Hepatocyte (in vitro differentiated cells): ENCODE results near the gene ACSS3. TPM values are rescaled to one million over a fixed set of nuclear protein-coding genes. Genes with fewer than 3 reads are reported as not detected.

ENCODE experiments used
- DNase-seq: peaks from one replicate; pipeline ENCODE4 v3.0.0-alpha.2; 2016; ENCODE audit warnings: low spot score
- H2AFZ ChIP-seq: fragments of 200-600 bp; sonication (generic); 2 replicates; pipeline ENCODE4 v1.6.0; 2016; ENCODE audit warnings: antibody characterized with exemption, mild to moderate bottlenecking
- H3K27ac ChIP-seq: fragments of 200-600 bp; sonication (generic); 2 replicates; pipeline ENCODE4 v1.5.1; 2016; ENCODE audit warnings: mild to moderate bottlenecking
- H3K27me3 ChIP-seq: fragments of 200-600 bp; sonication (generic); 2 replicates; pipeline ENCODE4 v1.6.1; 2016
- H3K36me3 ChIP-seq: fragments of 200-600 bp; sonication (generic); replicated peaks from 2 replicates; pipeline ENCODE4 v1.5.1; 2016; ENCODE audit warnings: low read depth; ENCODE audit not compliant: insufficient read depth
- H3K4me1 ChIP-seq: fragments of 200-600 bp; sonication (generic); 2 replicates; pipeline ENCODE4 v1.5.1; 2016; ENCODE audit warnings: mild to moderate bottlenecking, moderate library complexity; ENCODE audit not compliant: insufficient read depth
- H3K4me2 ChIP-seq: fragments of 200-600 bp; sonication (generic); 2 replicates; pipeline ENCODE4 v1.6.0; 2016
- H3K4me3 ChIP-seq: fragments of 200-600 bp; sonication (generic); 2 replicates; pipeline ENCODE4 v1.5.1; 2016; ENCODE audit warnings: mild to moderate bottlenecking
- H3K79me2 ChIP-seq: fragments of 200-600 bp; sonication (generic); 2 replicates; pipeline ENCODE4 v1.6.0; 2017; ENCODE audit warnings: mild to moderate bottlenecking
- H3K9me2 ChIP-seq: fragments of 200-600 bp; sonication (generic); replicated peaks from 2 replicates; pipeline ENCODE4 v1.6.0; 2017; ENCODE audit warnings: mild to moderate bottlenecking; ENCODE audit not compliant: insufficient read depth
- H3K9me3 ChIP-seq: fragments of 200-600 bp; sonication (generic); 2 replicates; pipeline ENCODE4 v1.5.1; 2016; ENCODE audit warnings: low read depth, mild to moderate bottlenecking
- H4K20me1 ChIP-seq: fragments of 200-600 bp; sonication (generic); 2 replicates; pipeline ENCODE4 v1.6.0; 2016; ENCODE audit warnings: mild to moderate bottlenecking; ENCODE audit not compliant: insufficient read depth, poor library complexity, severe bottlenecking
- EZH2 ChIP-seq: fragments of 200-600 bp; sonication (generic); IDR thresholded peaks from 2 replicates; pipeline ENCODE4 v1.6.1; 2016; ENCODE audit warnings: antibody characterized with exemption, mild to moderate bottlenecking, borderline replicate concordance
- EZH2phosphoT487 ChIP-seq: fragments of 200-600 bp; sonication (generic); IDR thresholded peaks from one replicate; pipeline ENCODE4 v1.6.1; 2018; ENCODE audit warnings: antibody characterized with exemption, mild to moderate bottlenecking, low read depth, moderate library complexity; ENCODE audit not compliant: unreplicated experiment, severe bottlenecking
- WGBS: methylation state at CpG from one replicate; pipeline ENCODE4 v1.1.6; 2016; ENCODE audit warnings: low lambda C conversion rate; ENCODE audit errors: missing lambda C conversion rate; 5-methylcytosine and 5-hydroxymethylcytosine counted together
- polyA plus RNA-seq: library from polyadenylated mRNA; unstranded; fragments of >200 nt; fragmentation: Nextera tagmentation; extraction: Ambion mirVana; gene quantifications from 2 replicates; pipeline ENCODE4 v1.2.1, GENCODE V29; 2016
- total RNA-seq: library from RNA; depleted of rRNA; stranded (reverse); fragments of >200 nt; gene quantifications from 2 replicates; pipeline ENCODE4 v1.2.3, GENCODE V29; 2014
- TF ChIP-seq, protein P1 (sequence below): fragments of 200-600 bp; sonication (generic); IDR thresholded peaks from 2 replicates; pipeline ENCODE4 v1.5.1; 2016; ENCODE audit warnings: antibody characterized with exemption, mild to moderate bottlenecking; ENCODE audit not compliant: poor library complexity

ACSS3 gene
- total and polyA plus RNA-seq, 2 experiments from 2014 or later, result 8.5 to 31.4 TPM

DNA sequence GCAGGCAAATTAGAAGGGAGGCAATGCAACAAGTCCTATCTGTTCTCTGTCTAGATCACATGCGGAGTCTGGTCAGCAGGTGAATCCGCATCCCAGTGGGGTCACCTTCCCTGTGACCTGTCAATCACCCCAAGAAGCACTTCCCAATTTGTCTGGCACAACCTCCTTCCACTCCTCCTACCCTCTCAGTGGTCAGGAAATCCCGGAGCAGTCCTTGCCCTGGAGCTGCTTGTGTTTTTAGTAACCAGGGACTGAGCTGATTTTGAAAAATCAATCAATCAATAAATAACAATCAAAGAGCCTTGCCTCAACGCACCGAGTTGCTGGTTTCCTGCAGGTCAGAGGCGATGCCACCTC lies 572 bp upstream of the ACSS3 start:
- no peak for DNase-seq
- 13% methylated on average over 6 of the region's 6 CpGs for WGBS
- H2AFZ ChIP-seq, result peak overlapping the region; percentile 97
- peaks cover 12% of the 10 kb centered on the region for H3K4me1 ChIP-seq
- H3K9me2 ChIP-seq, result no peaks in the 10 kb centered on the region
- peaks cover 7% of the 10 kb centered on the region for H3K79me2 ChIP-seq
- no peaks in the 10 kb centered on the region for H3K27me3 ChIP-seq
- peak overlapping the region; percentile 92 for H3K4me2 ChIP-seq
- no peaks in the 10 kb centered on the region for H3K9me3 ChIP-seq
- H3K27ac ChIP-seq, result peak overlapping the region; percentile 74
- TF ChIP-seq, protein P1, sequence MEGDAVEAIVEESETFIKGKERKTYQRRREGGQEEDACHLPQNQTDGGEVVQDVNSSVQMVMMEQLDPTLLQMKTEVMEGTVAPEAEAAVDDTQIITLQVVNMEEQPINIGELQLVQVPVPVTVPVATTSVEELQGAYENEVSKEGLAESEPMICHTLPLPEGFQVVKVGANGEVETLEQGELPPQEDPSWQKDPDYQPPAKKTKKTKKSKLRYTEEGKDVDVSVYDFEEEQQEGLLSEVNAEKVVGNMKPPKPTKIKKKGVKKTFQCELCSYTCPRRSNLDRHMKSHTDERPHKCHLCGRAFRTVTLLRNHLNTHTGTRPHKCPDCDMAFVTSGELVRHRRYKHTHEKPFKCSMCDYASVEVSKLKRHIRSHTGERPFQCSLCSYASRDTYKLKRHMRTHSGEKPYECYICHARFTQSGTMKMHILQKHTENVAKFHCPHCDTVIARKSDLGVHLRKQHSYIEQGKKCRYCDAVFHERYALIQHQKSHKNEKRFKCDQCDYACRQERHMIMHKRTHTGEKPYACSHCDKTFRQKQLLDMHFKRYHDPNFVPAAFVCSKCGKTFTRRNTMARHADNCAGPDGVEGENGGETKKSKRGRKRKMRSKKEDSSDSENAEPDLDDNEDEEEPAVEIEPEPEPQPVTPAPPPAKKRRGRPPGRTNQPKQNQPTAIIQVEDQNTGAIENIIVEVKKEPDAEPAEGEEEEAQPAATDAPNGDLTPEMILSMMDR, result no peak
- no peak for TF ChIP-seq EZH2
- H4K20me1 ChIP-seq, result no peaks in the 10 kb centered on the region
- H3K36me3 ChIP-seq, result no peaks in the 10 kb centered on the region
- H3K4me3 ChIP-seq, result peak overlapping the region; percentile 82

DNA sequence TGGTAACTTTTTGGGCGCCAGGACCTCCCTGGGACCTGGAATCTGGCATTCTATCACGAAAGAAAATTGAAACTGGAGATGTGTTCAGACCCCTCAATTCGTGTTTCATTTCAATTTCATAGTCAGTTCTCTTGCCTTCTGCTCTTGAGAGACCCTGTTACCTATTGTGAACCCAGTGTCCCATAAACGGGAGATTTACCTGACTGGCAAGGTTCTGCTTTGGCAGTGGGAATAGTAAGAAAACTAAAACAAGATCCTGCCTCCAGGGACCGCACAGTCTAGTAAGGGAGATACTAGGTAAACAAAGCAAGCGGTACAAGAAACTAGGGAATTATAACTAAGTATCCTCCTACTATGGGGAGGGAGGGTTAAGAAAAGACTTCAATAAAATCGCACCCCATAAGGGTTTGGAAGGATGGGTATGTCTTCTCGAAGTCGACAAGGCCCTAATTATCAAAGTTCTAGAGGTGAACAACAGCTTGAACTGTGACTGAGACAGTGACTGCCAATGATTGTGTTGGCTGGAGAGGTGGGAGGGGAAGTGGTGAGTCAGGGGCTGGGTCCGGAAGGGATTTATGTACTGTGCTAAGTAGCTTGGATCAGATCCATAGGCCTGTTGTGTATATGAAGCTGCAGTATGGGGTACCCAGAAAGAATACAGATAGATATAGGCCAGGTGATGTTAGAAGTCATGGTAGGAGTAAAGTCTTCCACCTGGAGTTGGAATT lies 754 bp downstream of the ACSS3 start:
- no peaks in the 10 kb centered on the region for H3K9me3 ChIP-seq
- H3K36me3 ChIP-seq, result no peaks in the 10 kb centered on the region
- H3K4me3 ChIP-seq, result peak overlapping the region; percentile 82
- peak overlapping the region; percentile 97 for H2AFZ ChIP-seq
- no peaks in the 10 kb centered on the region for H4K20me1 ChIP-seq
- H3K27ac ChIP-seq, result peak overlapping the region; percentile 74
- peak overlapping the region; percentile 92 for H3K4me2 ChIP-seq
- peak; percentile 54 for DNase-seq
- H3K9me2 ChIP-seq, result no peaks in the 10 kb centered on the region
- H3K4me1 ChIP-seq, result peaks cover 12% of the 10 kb centered on the region
- WGBS, result 13% methylated on average over 10 of the region's 10 CpGs
- no peaks in the 10 kb centered on the region for H3K27me3 ChIP-seq
- TF ChIP-seq EZH2, result no peak
- TF ChIP-seq, protein P1, result no peak
- no peak for TF ChIP-seq EZH2phosphoT487
- H3K79me2 ChIP-seq, result peaks cover 14% of the 10 kb centered on the region

DNA sequence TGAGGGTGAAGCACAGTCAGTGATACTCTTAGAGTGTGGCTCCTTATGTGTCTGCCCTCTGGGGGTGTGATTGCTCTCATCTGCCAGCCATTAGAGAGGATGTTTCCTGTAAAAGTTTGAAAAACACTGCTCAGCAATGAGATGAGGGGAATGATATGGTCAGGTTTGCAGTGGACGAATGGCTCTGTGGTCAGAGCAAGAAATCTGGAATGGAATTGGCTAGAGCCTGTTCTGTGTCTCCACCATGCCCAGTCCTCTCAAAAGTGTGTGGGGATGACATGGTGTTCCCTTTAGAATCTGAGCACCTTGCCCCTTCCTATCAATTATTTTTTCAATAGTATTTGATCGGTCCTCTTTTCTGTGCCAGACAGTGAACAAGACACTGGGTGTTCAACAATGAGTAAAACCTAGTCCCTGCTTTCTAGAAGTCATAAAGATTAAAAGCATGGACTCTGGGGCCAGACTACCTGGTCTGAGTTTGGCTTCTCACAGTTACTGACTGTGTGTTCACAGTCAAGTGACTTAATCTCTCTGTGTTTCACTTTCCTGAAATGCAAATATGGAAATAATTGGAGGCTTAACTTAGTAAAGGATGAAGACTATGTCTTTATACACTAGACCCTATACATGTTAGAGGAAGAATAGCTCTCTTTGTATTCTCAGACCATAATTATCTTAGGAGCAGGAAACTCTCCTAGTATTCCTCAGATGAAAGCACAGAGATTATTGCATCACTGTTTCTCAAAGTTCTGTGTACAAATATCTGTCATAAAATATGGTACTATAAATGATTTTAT lies 1.6 kb downstream of the ACSS3 start:
- Histone ChIP-seq H3K36me3 (no peaks in the 10 kb centered on the region), H3K4me3 (no peak overlapping the region), H3K27me3 (no peaks in the 10 kb centered on the region), H3K4me1 (peaks cover 12% of the 10 kb centered on the region), H4K20me1 (no peaks in the 10 kb centered on the region), H3K9me2 (no peaks in the 10 kb centered on the region), H3K79me2 (peaks cover 19% of the 10 kb centered on the region), H3K4me2 (peak overlapping the region; percentile 92), H2AFZ (peak overlapping the region; percentile 97), H3K9me3 (no peaks in the 10 kb centered on the region), H3K27ac (peak overlapping the region; percentile 74)
- TF ChIP-seq, protein P1, result no peak
- TF ChIP-seq EZH2 (no peak), EZH2phosphoT487 (no peak)
- no peak for DNase-seq
- 75% methylated on average over 2 of the region's 2 CpGs for WGBS
